Liver (tissue), 9 donors: ENCODE data around the gene NAV2. TPM values are rescaled to one million over a fixed set of nuclear protein-coding genes. Genes with fewer than 3 reads are reported as not detected.

ENCODE experiments used
- DNase-seq: peaks from one replicate; pipeline ENCODE4 v3.0.0-alpha.2; 2017; ENCODE audit warnings: low spot score
- H3K27ac ChIP-seq, 2 donors: one replicate each; pipeline ENCODE4 v1.7.0; 2013; ENCODE audit warnings: inconsistent platforms in 2 of 2, low read length in 2 of 2, control low read depth in 1 of 2, low read depth in 1 of 2, mild to moderate bottlenecking in 1 of 2
- H3K27me3 ChIP-seq, 4 donors: one replicate each; pipeline versions ENCODE4 v1.6.1 to v1.7.0; 2013; ENCODE audit warnings: low read length in 3 of 4, inconsistent platforms in 1 of 4, mild to moderate bottlenecking in 1 of 4, moderate library complexity in 1 of 4; ENCODE audit not compliant: control insufficient read depth in 4 of 4, insufficient read depth in 4 of 4
- H3K36me3 ChIP-seq, 4 donors: one replicate each; pipeline versions ENCODE4 v1.6.1 to v1.7.0; 2013; ENCODE audit warnings: low read length in 3 of 4, mild to moderate bottlenecking in 3 of 4, low read depth in 1 of 4, moderate library complexity in 1 of 4; ENCODE audit not compliant: control insufficient read depth in 4 of 4, insufficient read depth in 3 of 4
- H3K4me1 ChIP-seq, 4 donors: one replicate each; pipeline versions ENCODE4 v1.6.1 to v1.7.0; 2013; ENCODE audit warnings: low read length in 3 of 4, mild to moderate bottlenecking in 3 of 4, moderate library complexity in 1 of 4; ENCODE audit not compliant: control insufficient read depth in 4 of 4, insufficient read depth in 4 of 4
- H3K4me3 ChIP-seq, 3 donors: one replicate each; pipeline versions ENCODE4 v1.6.1 to v1.7.0; 2013; ENCODE audit warnings: low read length in 3 of 3, control low read depth in 1 of 3, low read depth in 1 of 3, mild to moderate bottlenecking in 1 of 3
- H3K9ac ChIP-seq, 2 donors: one replicate each; pipeline ENCODE4 v1.7.0; 2013; ENCODE audit warnings: low read length in 2 of 2, mild to moderate bottlenecking in 2 of 2, moderate library complexity in 2 of 2, control low read depth in 1 of 2, low read depth in 1 of 2
- H3K9me3 ChIP-seq, 4 donors: one replicate each; pipeline versions ENCODE4 v1.6.1 to v1.7.0; 2013; ENCODE audit warnings: low read length in 3 of 4; ENCODE audit not compliant: control insufficient read depth in 4 of 4
- FOXA1 ChIP-seq: IDR thresholded peaks from 2 replicates; pipeline ENCODE4 v1.6.1; 2016; ENCODE audit warnings: antibody characterized with exemption
- FOXA2 ChIP-seq: IDR thresholded peaks from 2 replicates; pipeline ENCODE4 v1.6.1; 2016; ENCODE audit warnings: antibody characterized with exemption
- GABPA ChIP-seq, 2 donors: IDR thresholded peaks in 1 of 2; conservative IDR thresholded peaks in 1 of 2; 2 replicates each; pipeline ENCODE4 v1.6.1; 2016; ENCODE audit warnings: antibody characterized with exemption in 2 of 2, mild to moderate bottlenecking in 1 of 2, moderate library complexity in 1 of 2
- HNF4A ChIP-seq, 2 donors: conservative IDR thresholded peaks; 2 replicates each; pipeline ENCODE4 v1.6.1; 2016; ENCODE audit warnings: antibody characterized with exemption in 2 of 2, mild to moderate bottlenecking in 2 of 2
- HNF4G ChIP-seq: IDR thresholded peaks from 2 replicates; pipeline ENCODE4 v1.6.1; 2016; ENCODE audit warnings: antibody characterized with exemption
- JUND ChIP-seq, 2 donors: IDR thresholded peaks; 2 replicates each; pipeline ENCODE4 v1.6.1; 2016; ENCODE audit warnings: antibody characterized with exemption in 2 of 2
- MAX ChIP-seq: IDR thresholded peaks from 2 replicates; pipeline ENCODE4 v1.6.1; 2016; ENCODE audit warnings: antibody characterized with exemption
- NR2F2 ChIP-seq: IDR thresholded peaks from 2 replicates; pipeline ENCODE4 v1.6.1; 2016; ENCODE audit warnings: antibody characterized with exemption
- RAD21 ChIP-seq, 2 donors: IDR thresholded peaks; 2 replicates each; pipeline ENCODE4 v1.6.1; 2016; ENCODE audit warnings: antibody characterized with exemption in 2 of 2, mild to moderate bottlenecking in 2 of 2
- REST ChIP-seq: IDR thresholded peaks from 2 replicates; pipeline ENCODE4 v1.6.1; 2016; ENCODE audit warnings: antibody characterized with exemption, mild to moderate bottlenecking
- RXRA ChIP-seq, 2 donors: IDR thresholded peaks; 2 replicates each; pipeline ENCODE4 v1.6.1; 2017 to 2018; ENCODE audit warnings: antibody characterized with exemption in 2 of 2, mild to moderate bottlenecking in 1 of 2
- SP1 ChIP-seq: IDR thresholded peaks from 2 replicates; pipeline ENCODE4 v1.6.1; 2018; ENCODE audit warnings: antibody characterized with exemption, mild to moderate bottlenecking
- TAF1 ChIP-seq: conservative IDR thresholded peaks from 2 replicates; pipeline ENCODE4 v1.6.1; 2016; ENCODE audit warnings: antibody characterized with exemption, mild to moderate bottlenecking
- YY1 ChIP-seq: IDR thresholded peaks from 2 replicates; pipeline ENCODE4 v1.6.1; 2016; ENCODE audit warnings: antibody characterized with exemption, mild to moderate bottlenecking
- WGBS: extraction: QIAGEN DNeasy Blood & Tissue Kit; methylation state at CpG from one replicate; pipeline ENCODE4 v1.1.7; 2013; 5-methylcytosine and 5-hydroxymethylcytosine counted together
- polyA plus RNA-seq, 2 donors: library from polyadenylated mRNA; stranded (reverse) in 1 of 2; unstranded in 1 of 2; fragments of 200-250 nt in 1 of 2; fragments of >200 nt in 1 of 2; fragmentation: Nextera tagmentation in 1 of 2; extraction: Ambion mirVana in 1 of 2; gene quantifications; one replicate each; pipeline versions ENCODE4 v1.2.1 to v1.2.3, GENCODE V29; 2013 to 2015
- total RNA-seq, 2 donors: library from RNA; depleted of rRNA; stranded (reverse); fragments of >200 nt; gene quantifications; one replicate each; pipeline ENCODE4 v1.2.3, GENCODE V29; 2014
- TF ChIP-seq, protein P1 (sequence below): IDR thresholded peaks from 2 replicates; pipeline ENCODE4 v1.6.1; 2016; ENCODE audit warnings: antibody characterized with exemption
- TF ChIP-seq, protein P2 (sequence below): fragments of 150-350 bp; IDR thresholded peaks from 2 replicates; pipeline ENCODE4 v1.5.1; 2017; ENCODE audit warnings: improper control_type of control experiment, low read depth, low read length; ENCODE audit not compliant: missing input control
- TF ChIP-seq, protein P3 (sequence below): IDR thresholded peaks from 2 replicates; pipeline ENCODE4 v1.6.1; 2016; ENCODE audit warnings: antibody characterized with exemption
- donor health status: healthy.
- donor health status: healthy.
- donor health status: healthy.
- donor health status: healthy.
- donor health status: healthy.

Gene NAV2
- total and polyA plus RNA-seq, 4 donors = 6.3 to 20.5 (median 11.6) TPM

GRCh38 chr11:19988598-19988997 lies 276.0 kb downstream of the NAV2 start:
- H3K36me3 ChIP-seq = peaks cover 0 to 10% (median 0%) of the 10 kb centered on the region in 4 donors
- H3K4me3 ChIP-seq = no peak overlapping the region
- no peak for DNase-seq
- peaks cover 0 to 5% (median 0%) of the 10 kb centered on the region in 4 donors for H3K9me3 ChIP-seq
- no peaks in the 10 kb centered on the region for H3K27me3 ChIP-seq
- 47% methylated on average over 2 of the region's 2 CpGs for WGBS
- no peak for TF ChIP-seq RAD21 (IDR thresholded peaks at IDR 0.05)
- TF ChIP-seq JUND (IDR thresholded peaks at IDR 0.05) = no peak
- TF ChIP-seq, protein P1, sequence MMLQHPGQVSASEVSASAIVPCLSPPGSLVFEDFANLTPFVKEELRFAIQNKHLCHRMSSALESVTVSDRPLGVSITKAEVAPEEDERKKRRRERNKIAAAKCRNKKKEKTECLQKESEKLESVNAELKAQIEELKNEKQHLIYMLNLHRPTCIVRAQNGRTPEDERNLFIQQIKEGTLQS = no peak
- TF ChIP-seq FOXA1 = no peak
- no peak overlapping the region for H3K27ac ChIP-seq
- no peak overlapping the region for H3K9ac ChIP-seq
- no peaks in the 10 kb centered on the region for H3K4me1 ChIP-seq

GRCh38 chr11:19989191-19989590 lies 276.6 kb downstream of the NAV2 start:
- 93% methylated on average over 2 of the region's 2 CpGs for WGBS
- DNase-seq = no peak
- Histone ChIP-seq H3K36me3 (peaks cover 0 to 9% (median 0%) of the 10 kb centered on the region in 4 donors), H3K9me3 (peaks cover 0 to 5% (median 0%) of the 10 kb centered on the region in 4 donors), H3K4me1 (no peaks in the 10 kb centered on the region), H3K4me3 (no peak overlapping the region), H3K9ac (no peak overlapping the region), H3K27ac (no peak overlapping the region), H3K27me3 (no peaks in the 10 kb centered on the region)
- TF ChIP-seq FOXA1 = no peak
- TF ChIP-seq HNF4A (conservative IDR thresholded peaks at IDR 0.05) = no peak
- no peak for TF ChIP-seq GABPA (IDR thresholded peaks at IDR 0.05 in 1 of 2, conservative IDR thresholded peaks at IDR 0.05 in 1 of 2)
- no peak for TF ChIP-seq SP1
- TF ChIP-seq YY1 = no peak
- TF ChIP-seq HNF4G = no peak
- TF ChIP-seq TAF1 = no peak
- no peak for TF ChIP-seq FOXA2
- no peak for TF ChIP-seq RXRA (IDR thresholded peaks at IDR 0.05)
- TF ChIP-seq, protein P1 = no peak
- TF ChIP-seq JUND (IDR thresholded peaks at IDR 0.05) = no peak
- TF ChIP-seq MAX = no peak
- TF ChIP-seq, protein P2, sequence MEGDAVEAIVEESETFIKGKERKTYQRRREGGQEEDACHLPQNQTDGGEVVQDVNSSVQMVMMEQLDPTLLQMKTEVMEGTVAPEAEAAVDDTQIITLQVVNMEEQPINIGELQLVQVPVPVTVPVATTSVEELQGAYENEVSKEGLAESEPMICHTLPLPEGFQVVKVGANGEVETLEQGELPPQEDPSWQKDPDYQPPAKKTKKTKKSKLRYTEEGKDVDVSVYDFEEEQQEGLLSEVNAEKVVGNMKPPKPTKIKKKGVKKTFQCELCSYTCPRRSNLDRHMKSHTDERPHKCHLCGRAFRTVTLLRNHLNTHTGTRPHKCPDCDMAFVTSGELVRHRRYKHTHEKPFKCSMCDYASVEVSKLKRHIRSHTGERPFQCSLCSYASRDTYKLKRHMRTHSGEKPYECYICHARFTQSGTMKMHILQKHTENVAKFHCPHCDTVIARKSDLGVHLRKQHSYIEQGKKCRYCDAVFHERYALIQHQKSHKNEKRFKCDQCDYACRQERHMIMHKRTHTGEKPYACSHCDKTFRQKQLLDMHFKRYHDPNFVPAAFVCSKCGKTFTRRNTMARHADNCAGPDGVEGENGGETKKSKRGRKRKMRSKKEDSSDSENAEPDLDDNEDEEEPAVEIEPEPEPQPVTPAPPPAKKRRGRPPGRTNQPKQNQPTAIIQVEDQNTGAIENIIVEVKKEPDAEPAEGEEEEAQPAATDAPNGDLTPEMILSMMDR = no peak
- no peak for TF ChIP-seq NR2F2
- no peak for TF ChIP-seq REST
- no peak for TF ChIP-seq RAD21 (IDR thresholded peaks at IDR 0.05)
- TF ChIP-seq, protein P3, sequence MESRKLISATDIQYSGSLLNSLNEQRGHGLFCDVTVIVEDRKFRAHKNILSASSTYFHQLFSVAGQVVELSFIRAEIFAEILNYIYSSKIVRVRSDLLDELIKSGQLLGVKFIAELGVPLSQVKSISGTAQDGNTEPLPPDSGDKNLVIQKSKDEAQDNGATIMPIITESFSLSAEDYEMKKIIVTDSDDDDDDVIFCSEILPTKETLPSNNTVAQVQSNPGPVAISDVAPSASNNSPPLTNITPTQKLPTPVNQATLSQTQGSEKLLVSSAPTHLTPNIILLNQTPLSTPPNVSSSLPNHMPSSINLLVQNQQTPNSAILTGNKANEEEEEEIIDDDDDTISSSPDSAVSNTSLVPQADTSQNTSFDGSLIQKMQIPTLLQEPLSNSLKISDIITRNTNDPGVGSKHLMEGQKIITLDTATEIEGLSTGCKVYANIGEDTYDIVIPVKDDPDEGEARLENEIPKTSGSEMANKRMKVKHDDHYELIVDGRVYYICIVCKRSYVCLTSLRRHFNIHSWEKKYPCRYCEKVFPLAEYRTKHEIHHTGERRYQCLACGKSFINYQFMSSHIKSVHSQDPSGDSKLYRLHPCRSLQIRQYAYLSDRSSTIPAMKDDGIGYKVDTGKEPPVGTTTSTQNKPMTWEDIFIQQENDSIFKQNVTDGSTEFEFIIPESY = no peak
